HCT116 (cell line): ENCODE measurements around the gene TOPAZ1. TPM values are rescaled to one million over a fixed set of nuclear protein-coding genes. Genes with fewer than 3 reads are reported as not detected.

Source experiments
- ATAC-seq: fragments of 200-7000 bp; cut with Tn5 transposase; 2 replicates; pipeline ENCODE4 v1.9.1; 2020; ENCODE audit warnings: mild to moderate bottlenecking, moderate library complexity
- BruUV-seq: library from RNA; stranded (reverse); fragments of 400-500 nt; replicated peaks from 2 replicates; lab custom pipeline; 2021; lab: Mats Ljungman, UMichigan
- CTCF ChIA-PET: fragments of 300-600 bp; sonication (Branson Sonifier 250); formaldehyde crosslinking; loops from one replicate; lab custom pipeline; 2021; ENCODE audit warnings: antibody characterized with exemption; lab: Charles Lee
- POLR2A ChIA-PET: fragments of 300-600, 350-600 bp; sonication (Branson Sonifier 250); formaldehyde crosslinking; loops from one replicate; lab custom pipeline; 2021; ENCODE audit warnings: antibody characterized with exemption; lab: Charles Lee
- RAD21 ChIA-PET, 2 experiments: fragments of 300-600 bp; sonication (Branson Sonifier 250); formaldehyde crosslinking; loops; one replicate each; lab custom pipeline; 2023; ENCODE audit warnings: low total read pairs in 2 of 2; ENCODE audit not compliant: uncharacterized antibody in 2 of 2, unreplicated experiment in 2 of 2, low non-redundant PET in 1 of 2; lab: Charles Lee
- DNase-seq: peaks from one replicate; pipeline ENCODE4 v3.0.0-alpha.2; 2010; ENCODE audit warnings: low read depth, low spot score
- H2AFZ ChIP-seq: fragments of 200-600 bp; shearing (Covaris generic), sonication (generic); 2 replicates; pipeline ENCODE4 v1.6.1; 2017; ENCODE audit warnings: low read depth, mixed run types, mixed read lengths, antibody characterized with exemption, low read length; ENCODE audit not compliant: poor library complexity, severe bottlenecking
- H3K27ac ChIP-seq: 2 replicates; pipeline ENCODE4 v1.5.1; 2012; ENCODE audit warnings: low read depth, low read length
- H3K27me3 ChIP-seq: fragments of 200-600 bp; sonication (generic); 2 replicates; pipeline ENCODE4 v1.6.1; 2016; ENCODE audit warnings: mixed run types, low read length, mixed read lengths; ENCODE audit not compliant: insufficient read depth
- H3K36me3 ChIP-seq, 2 experiments: fragments of 200-500 bp in 1 of 2; fragments of 200-600 bp in 1 of 2; sonication (Bioruptor generic) in 1 of 2; sonication (generic) in 1 of 2; 2 replicates each; pipeline versions ENCODE4 v1.5.1 to v1.6.1; 2014 to 2016; ENCODE audit warnings: low read length in 2 of 2, inconsistent platforms in 1 of 2, mixed read lengths in 1 of 2, mixed run types in 1 of 2; ENCODE audit not compliant: insufficient read depth in 2 of 2, control insufficient read depth in 1 of 2
- H3K4me1 ChIP-seq, 2 experiments: fragments of 200-600 bp in 1 of 2; sonication (generic) in 1 of 2; 2 replicates each; pipeline versions ENCODE4 v1.5.1 to v1.6.1; 2012 to 2017; ENCODE audit warnings: low read length in 2 of 2, inconsistent platforms in 1 of 2, mild to moderate bottlenecking in 1 of 2, mixed read lengths in 1 of 2, mixed run types in 1 of 2, moderate library complexity in 1 of 2; ENCODE audit not compliant: insufficient read depth in 2 of 2, control insufficient read depth in 1 of 2
- H3K4me2 ChIP-seq: fragments of 200-600 bp; sonication (generic); 2 replicates; pipeline ENCODE4 v1.6.1; 2017; ENCODE audit warnings: mixed run types, low read length, mixed read lengths
- H3K4me3 ChIP-seq, 2 experiments: fragments of 200-600 bp in 1 of 2; sonication (generic) in 1 of 2; replicated peaks in 1 of 2; 2 replicates each; pipeline ENCODE4 v1.5.1; 2011 to 2016; ENCODE audit warnings: low read length in 2 of 2, control low read depth in 1 of 2, low read depth in 1 of 2, mild to moderate bottlenecking in 1 of 2, mixed read lengths in 1 of 2, mixed run types in 1 of 2
- H3K79me2 ChIP-seq: fragments of 200-600 bp; sonication (generic); 2 replicates; pipeline ENCODE4 v1.6.1; 2017; ENCODE audit warnings: mild to moderate bottlenecking, mixed run types, low read length, moderate library complexity, mixed read lengths; ENCODE audit not compliant: insufficient read depth
- H3K9ac ChIP-seq: fragments of 200-600 bp; sonication (generic); 2 replicates; pipeline ENCODE4 v1.6.1; 2016; ENCODE audit warnings: low read length, mixed read lengths
- H3K9me2 ChIP-seq: fragments of 200-600 bp; sonication (generic), shearing (Covaris generic); 2 replicates; pipeline ENCODE4 v1.6.1; 2017; ENCODE audit warnings: mixed run types, mild to moderate bottlenecking, moderate library complexity; ENCODE audit not compliant: insufficient read depth
- H3K9me3 ChIP-seq, 2 experiments: fragments of 200-500 bp in 1 of 2; fragments of 200-600 bp in 1 of 2; sonication (Bioruptor generic) in 1 of 2; sonication (generic) in 1 of 2; 2 replicates each; pipeline ENCODE4 v1.6.1; 2014 to 2017; ENCODE audit warnings: low read length in 2 of 2, mixed read lengths in 2 of 2, inconsistent platforms in 1 of 2, low read depth in 1 of 2, mild to moderate bottlenecking in 1 of 2, mixed run types in 1 of 2, moderate library complexity in 1 of 2; ENCODE audit not compliant: control insufficient read depth in 1 of 2, insufficient read depth in 1 of 2
- H4K20me1 ChIP-seq: fragments of 200-600 bp; sonication (generic), shearing (Covaris generic); 2 replicates; pipeline ENCODE4 v1.6.1; 2017; ENCODE audit warnings: mixed run types, mild to moderate bottlenecking, moderate library complexity; ENCODE audit not compliant: insufficient read depth
- CBX3 ChIP-seq: IDR thresholded peaks from 2 replicates; pipeline ENCODE4 v1.6.1; 2012; ENCODE audit warnings: low read depth
- EGR1 ChIP-seq: IDR thresholded peaks from 2 replicates; pipeline ENCODE4 v1.6.1; 2012; ENCODE audit warnings: low read depth
- ELF1 ChIP-seq: IDR thresholded peaks from 2 replicates; pipeline ENCODE4 v1.6.1; 2012; ENCODE audit warnings: low read depth, borderline replicate concordance
- EZH2 ChIP-seq: fragments of 200-600 bp; sonication (generic); IDR thresholded peaks from 2 replicates; pipeline ENCODE4 v1.6.1; 2017; ENCODE audit warnings: antibody characterized with exemption, mixed run types
- JUND ChIP-seq: IDR thresholded peaks from 2 replicates; pipeline ENCODE4 v1.6.1; 2012
- POLR2AphosphoS5 ChIP-seq: IDR thresholded peaks from 2 replicates; pipeline ENCODE4 v1.6.1; 2011; ENCODE audit warnings: mild to moderate bottlenecking, low read depth, low read length, moderate library complexity
- RAD21 ChIP-seq: IDR thresholded peaks from 2 replicates; pipeline ENCODE4 v1.6.1; 2012; ENCODE audit warnings: low read depth, mild to moderate bottlenecking
- SIN3A ChIP-seq: IDR thresholded peaks from 2 replicates; pipeline ENCODE4 v1.6.1; 2012; ENCODE audit warnings: low read depth
- SP1 ChIP-seq: IDR thresholded peaks from 2 replicates; pipeline ENCODE4 v1.6.1; 2012; ENCODE audit warnings: low read depth
- SRF ChIP-seq: IDR thresholded peaks from 2 replicates; pipeline ENCODE4 v1.6.1; 2012; ENCODE audit warnings: low read depth
- TCF7L2 ChIP-seq: IDR thresholded peaks from 2 replicates; pipeline ENCODE4 v1.7.0; 2011; ENCODE audit warnings: borderline replicate concordance, inconsistent platforms; ENCODE audit not compliant: insufficient read depth, insufficient read length; ENCODE audit errors: extremely low read depth
- YY1 ChIP-seq: IDR thresholded peaks from 2 replicates; pipeline ENCODE4 v1.6.1; 2011; ENCODE audit warnings: low read length, low read depth, moderate library complexity, mild to moderate bottlenecking; ENCODE audit not compliant: insufficient replicate concordance; ENCODE audit errors: extremely low read depth
- ZFX ChIP-seq: fragments of 450-650 bp; IDR thresholded peaks from 2 replicates; pipeline ENCODE4 v1.6.1; 2017
- ZNF274 ChIP-seq: fragments of 200-500 bp; sonication (Bioruptor generic); IDR thresholded peaks from 2 replicates; pipeline ENCODE4 v1.6.1; 2014; ENCODE audit warnings: mild to moderate bottlenecking, low read depth, low read length, inconsistent platforms
- intact Hi-C: fragments of 100-400 bp; cut with micrococcal nuclease; formaldehyde crosslinking; loops from 2 replicates; pipeline ENCODE4 v1.10.0; 2022
- total RNA-seq: library from RNA; stranded (reverse); gene quantifications from one replicate; pipeline ENCODE4 v1.2.1, GENCODE V29; 2021; ENCODE audit not compliant: unreplicated experiment
- TF ChIP-seq, protein P1 (sequence below): IDR thresholded peaks from 2 replicates; pipeline ENCODE4 v1.6.1; 2012
- TF ChIP-seq, protein P2 (sequence below): IDR thresholded peaks from 2 replicates; pipeline ENCODE4 v1.6.1; 2011; ENCODE audit warnings: mild to moderate bottlenecking, low read length, moderate library complexity; ENCODE audit not compliant: insufficient replicate concordance; ENCODE audit errors: extremely low read depth
- TF ChIP-seq, protein P3 (sequence below), 3 experiments: fragments of 200-600 bp in 1 of 3; sonication (generic) in 1 of 3; IDR thresholded peaks in 2 of 3; conservative IDR thresholded peaks in 1 of 3; 2 replicates each; pipeline ENCODE4 v1.5.1; 2012 to 2017; ENCODE audit warnings: low read depth in 2 of 3, low read length in 2 of 3, antibody characterized with exemption in 1 of 3, borderline replicate concordance in 1 of 3, control low read depth in 1 of 3, mild to moderate bottlenecking in 1 of 3, mixed read lengths in 1 of 3, mixed run types in 1 of 3, moderate library complexity in 1 of 3; ENCODE audit not compliant: insufficient read depth in 1 of 3

The TOPAZ1 gene
- total RNA-seq, 1 experiment from 2014 or later: not detected

DNA sequence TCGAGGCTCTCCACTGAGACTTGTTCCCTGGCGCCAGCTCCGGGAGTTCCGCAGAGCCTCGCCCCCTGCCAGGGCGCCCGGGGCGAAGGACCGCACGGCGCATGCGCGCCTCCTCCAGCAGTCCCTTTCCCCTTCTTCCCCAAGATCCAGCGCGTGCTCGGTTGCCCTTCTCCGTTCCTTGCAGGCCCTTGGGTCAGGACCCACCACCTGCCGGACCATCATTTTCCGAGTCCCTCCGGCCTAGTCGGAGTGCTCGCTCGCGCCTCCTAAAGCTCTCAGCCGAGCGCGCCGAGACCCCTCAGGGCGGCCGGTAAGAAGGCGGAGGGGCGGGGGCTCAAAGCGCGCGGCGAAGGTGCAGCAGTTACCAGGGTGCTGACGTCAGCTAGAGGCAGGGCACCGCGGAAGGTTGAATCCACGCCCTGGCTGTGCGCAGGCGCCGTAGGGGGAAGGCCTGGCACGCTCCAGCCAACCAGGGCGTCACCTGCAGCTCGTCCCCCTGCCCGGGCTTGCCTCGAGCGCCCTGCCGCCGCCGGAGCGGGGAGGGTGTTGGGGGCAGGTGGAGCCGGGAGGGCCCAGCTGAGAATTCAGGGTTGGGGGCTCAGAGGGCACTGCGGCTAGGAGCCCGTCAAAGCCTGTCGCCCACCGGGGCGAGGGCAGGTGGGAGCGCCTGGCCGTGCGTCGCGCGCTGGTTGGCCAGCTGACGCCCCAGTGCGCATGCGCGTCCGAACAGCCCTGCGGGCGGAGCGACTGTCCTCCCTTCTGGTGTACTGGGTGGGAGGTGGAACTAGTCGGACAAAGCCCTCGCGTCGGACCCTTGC is 96.5 kb downstream of the TOPAZ1 start, which contains the start of gene TCAIM:
Gene TCAIM, plus strand, starts transcription at position 757 of the 818 bp plus-strand sequence. CDS start 16,017 bp downstream, outside the sequence.
- intact Hi-C loops: loop anchor here (5.0 kb wide), 1 partner anchor 174 kb away; no protein-coding TSS in a partner anchor
- peak; percentile 94 for DNase-seq
- Histone ChIP-seq H3K9me2 (no peaks in the 10 kb centered on the region), H3K36me3 (no peaks in the 10 kb centered on the region), H3K4me3 (peak within 1 kb of the TSS; percentile 77 to 80), H3K27ac (peak within 1 kb of the TSS; percentile 84), H3K9me3 (no peaks in the 10 kb centered on the region), H2AFZ (peak within 1 kb of the TSS; percentile 61), H3K4me2 (peak within 1 kb of the TSS; percentile 86), H3K79me2 (peaks cover 36% of the 10 kb centered on the region), H3K4me1 (peaks cover 7 to 21% of the 10 kb centered on the region in 2 experiments; a peak in 3 of 4 replicates), H3K9ac (peak within 1 kb of the TSS; percentile 83), H4K20me1 (no peaks in the 10 kb centered on the region), H3K27me3 (no peaks in the 10 kb centered on the region; the same call in 1 of the 2 replicates)
- CTCF ChIA-PET: interaction anchor here (1.1 to 1.2 kb wide), 3 partner anchors 14 to 576 kb away, joined by 3 to 9 read pairs (median 4); no protein-coding TSS in a partner anchor
- TF ChIP-seq CBX3: 0 out of 2 replicates have a peak, but pooled peaks have one; percentile 47
- TF ChIP-seq ZNF274: no peak
- TF ChIP-seq SP1: peak; percentile 58
- TF ChIP-seq RAD21: no peak
- TF ChIP-seq EGR1: no peak
- TF ChIP-seq EZH2: no peak
- TF ChIP-seq POLR2AphosphoS5: peak; percentile 88
- TF ChIP-seq, protein P1, sequence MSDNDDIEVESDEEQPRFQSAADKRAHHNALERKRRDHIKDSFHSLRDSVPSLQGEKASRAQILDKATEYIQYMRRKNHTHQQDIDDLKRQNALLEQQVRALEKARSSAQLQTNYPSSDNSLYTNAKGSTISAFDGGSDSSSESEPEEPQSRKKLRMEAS: peak; percentile 95
- TF ChIP-seq, protein P2, sequence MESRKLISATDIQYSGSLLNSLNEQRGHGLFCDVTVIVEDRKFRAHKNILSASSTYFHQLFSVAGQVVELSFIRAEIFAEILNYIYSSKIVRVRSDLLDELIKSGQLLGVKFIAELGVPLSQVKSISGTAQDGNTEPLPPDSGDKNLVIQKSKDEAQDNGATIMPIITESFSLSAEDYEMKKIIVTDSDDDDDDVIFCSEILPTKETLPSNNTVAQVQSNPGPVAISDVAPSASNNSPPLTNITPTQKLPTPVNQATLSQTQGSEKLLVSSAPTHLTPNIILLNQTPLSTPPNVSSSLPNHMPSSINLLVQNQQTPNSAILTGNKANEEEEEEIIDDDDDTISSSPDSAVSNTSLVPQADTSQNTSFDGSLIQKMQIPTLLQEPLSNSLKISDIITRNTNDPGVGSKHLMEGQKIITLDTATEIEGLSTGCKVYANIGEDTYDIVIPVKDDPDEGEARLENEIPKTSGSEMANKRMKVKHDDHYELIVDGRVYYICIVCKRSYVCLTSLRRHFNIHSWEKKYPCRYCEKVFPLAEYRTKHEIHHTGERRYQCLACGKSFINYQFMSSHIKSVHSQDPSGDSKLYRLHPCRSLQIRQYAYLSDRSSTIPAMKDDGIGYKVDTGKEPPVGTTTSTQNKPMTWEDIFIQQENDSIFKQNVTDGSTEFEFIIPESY: no peak
- peak; percentile 96 for TF ChIP-seq SIN3A
- no peak for TF ChIP-seq SRF
- TF ChIP-seq, protein P3, sequence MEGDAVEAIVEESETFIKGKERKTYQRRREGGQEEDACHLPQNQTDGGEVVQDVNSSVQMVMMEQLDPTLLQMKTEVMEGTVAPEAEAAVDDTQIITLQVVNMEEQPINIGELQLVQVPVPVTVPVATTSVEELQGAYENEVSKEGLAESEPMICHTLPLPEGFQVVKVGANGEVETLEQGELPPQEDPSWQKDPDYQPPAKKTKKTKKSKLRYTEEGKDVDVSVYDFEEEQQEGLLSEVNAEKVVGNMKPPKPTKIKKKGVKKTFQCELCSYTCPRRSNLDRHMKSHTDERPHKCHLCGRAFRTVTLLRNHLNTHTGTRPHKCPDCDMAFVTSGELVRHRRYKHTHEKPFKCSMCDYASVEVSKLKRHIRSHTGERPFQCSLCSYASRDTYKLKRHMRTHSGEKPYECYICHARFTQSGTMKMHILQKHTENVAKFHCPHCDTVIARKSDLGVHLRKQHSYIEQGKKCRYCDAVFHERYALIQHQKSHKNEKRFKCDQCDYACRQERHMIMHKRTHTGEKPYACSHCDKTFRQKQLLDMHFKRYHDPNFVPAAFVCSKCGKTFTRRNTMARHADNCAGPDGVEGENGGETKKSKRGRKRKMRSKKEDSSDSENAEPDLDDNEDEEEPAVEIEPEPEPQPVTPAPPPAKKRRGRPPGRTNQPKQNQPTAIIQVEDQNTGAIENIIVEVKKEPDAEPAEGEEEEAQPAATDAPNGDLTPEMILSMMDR (IDR thresholded peaks at IDR 0.05 in 2 of 3, conservative IDR thresholded peaks at IDR 0.05 in 1 of 3; ENCODE audit: borderline replicate concordance in 1 of 3, insufficient read depth in 1 of 3, low read depth in 2 of 3, low read length in 2 of 3): no peak
- peak; percentile 64; the same call in 1 of the 2 replicates for TF ChIP-seq ZFX
- TF ChIP-seq TCF7L2: peak; percentile 65
- no peak for TF ChIP-seq JUND
- TF ChIP-seq ELF1: no peak
- TF ChIP-seq YY1: no peak
- BruUV-seq: no TSS peak
- POLR2A ChIA-PET: interaction anchor here (0.9 to 1.4 kb wide), 4 partner anchors 8 to 173 kb away, joined by 3 to 4 read pairs (median 3); no protein-coding TSS in a partner anchor
- RAD21 ChIA-PET: no interaction called here
- ATAC-seq: peak; percentile 95
